ENCODE results near the gene MRO. TPM values are rescaled to one million over a fixed set of nuclear protein-coding genes. Genes with fewer than 3 reads are reported as not detected.
"Not testable (repeated sequence)": the region's sequence is repeated elsewhere in the genome, so short reads cannot be mapped to it uniquely, and the experiment has no call there.

Gene MRO
- 10 to 100 TPM; 11.5 to 20.9 TPM for total RNA-seq
- 1 to 10 TPM; 3.5 to 7.1 TPM for polyA plus RNA-seq (ENCODE audit: insufficient read length in 2 of 2)
- long read RNA-seq, donor 1, partial matches to known transcripts, result 13 of 26 reads
- long read RNA-seq, donor 1, other reads (novel, unspliced or antisense), result 13 of 26 reads
- long read RNA-seq, donor 2, result 0 reads
- long read RNA-seq, donor 3, result 0 reads
- long read RNA-seq, donor 4, result 0 reads

GRCh38 chr18:50819728-50820378 lies at the start of gene MRO:
TSS of gene MRO (minus strand) at chr18:50820016. CDS start at chr18:50809400, 10,616 bp downstream.
- 0% methylated on average over 19 of the region's 24 CpGs for WGBS (ENCODE audit: insufficient coverage)
- peaks cover 21% of the 10 kb centered on the region for H3K4me1 ChIP-seq (ENCODE audit: control insufficient read depth, insufficient read depth, low read length)
- DNase-seq (ENCODE audit: low read depth in 4 of 6, low spot score in 6 of 6), result peak; percentile 62 to 97 (median 77)

GRCh38 chr18:50869150-50869549 lies 49.3 kb upstream of the MRO start:
- DNase-seq (ENCODE audit: low read depth in 4 of 6, low spot score in 6 of 6), result no peak
- no peaks in the 10 kb centered on the region for H3K36me3 ChIP-seq (ENCODE audit: control insufficient read depth, insufficient read depth, low read length)
- no peaks in the 10 kb centered on the region for H3K4me1 ChIP-seq (ENCODE audit: control insufficient read depth, insufficient read depth, low read length)
- WGBS (ENCODE audit: insufficient coverage), result 95% methylated on average over 4 of the region's 4 CpGs
- no peak overlapping the region for H3K27ac ChIP-seq (ENCODE audit: low read depth, low read length)
- no peaks in the 10 kb centered on the region for H3K9me3 ChIP-seq (ENCODE audit: control insufficient read depth, insufficient read depth, low read length)
- no peak overlapping the region for H3K4me3 ChIP-seq (ENCODE audit: low read depth, low read length)
- H3K27me3 ChIP-seq (ENCODE audit: control insufficient read depth, insufficient read depth, low read length), result no peaks in the 10 kb centered on the region

More at GRCh38 chr18:50819728-50820378, at the start of gene MRO:
- Histone ChIP-seq H3K27ac (ENCODE audit: low read depth, low read length) (peak within 1 kb of the TSS; percentile 55), H3K27me3 (ENCODE audit: control insufficient read depth, insufficient read depth, low read length) (no peaks in the 10 kb centered on the region), H3K9me3 (ENCODE audit: control insufficient read depth, insufficient read depth, low read length) (no peaks in the 10 kb centered on the region), H3K36me3 (ENCODE audit: control insufficient read depth, insufficient read depth, low read length) (no peaks in the 10 kb centered on the region), H3K4me3 (ENCODE audit: low read depth, low read length) (peak within 1 kb of the TSS; percentile 42)

- Histone ChIP-seq H3K27me3 (ENCODE audit: control insufficient read depth, insufficient read depth, low read length) (no peaks in the 10 kb centered on the region), H3K4me1 (ENCODE audit: control insufficient read depth, insufficient read depth, low read length) (no peaks in the 10 kb centered on the region), H3K36me3 (ENCODE audit: control insufficient read depth, insufficient read depth, low read length) (no peaks in the 10 kb centered on the region), H3K9me3 (ENCODE audit: control insufficient read depth, insufficient read depth, low read length) (no peaks in the 10 kb centered on the region), H3K27ac (ENCODE audit: low read depth, low read length) (no peak overlapping the region), H3K4me3 (ENCODE audit: low read depth, low read length) (no peak overlapping the region)
- peak in 2 of 6 donors; percentile 13 for DNase-seq (ENCODE audit: low read depth in 4 of 6, low spot score in 6 of 6)
Measured at GRCh38 chr18:50866765-50867164, 46.9 kb upstream of the MRO start.

- no peaks in the 10 kb centered on the region for H3K4me1 ChIP-seq (ENCODE audit: control insufficient read depth, insufficient read depth, low read length)
- H3K27me3 ChIP-seq (ENCODE audit: control insufficient read depth, insufficient read depth, low read length), result no peaks in the 10 kb centered on the region
- H3K27ac ChIP-seq (ENCODE audit: low read depth, low read length), result no peak overlapping the region
- no peaks in the 10 kb centered on the region for H3K9me3 ChIP-seq (ENCODE audit: control insufficient read depth, insufficient read depth, low read length)
- H3K36me3 ChIP-seq (ENCODE audit: control insufficient read depth, insufficient read depth, low read length), result no peaks in the 10 kb centered on the region
- WGBS (ENCODE audit: insufficient coverage), result 33% methylated on average over 1 of the region's 4 CpGs
- no peak overlapping the region for H3K4me3 ChIP-seq (ENCODE audit: low read depth, low read length)
- DNase-seq (ENCODE audit: low read depth in 4 of 6, low spot score in 6 of 6), result no peak
Measured at GRCh38 chr18:50863840-50864375, 44.1 kb upstream of the MRO start.

- Histone ChIP-seq H3K4me3 (ENCODE audit: low read depth, low read length) (no peak overlapping the region), H3K4me1 (ENCODE audit: control insufficient read depth, insufficient read depth, low read length) (no peaks in the 10 kb centered on the region), H3K9me3 (ENCODE audit: control insufficient read depth, insufficient read depth, low read length) (no peaks in the 10 kb centered on the region), H3K36me3 (ENCODE audit: control insufficient read depth, insufficient read depth, low read length) (no peaks in the 10 kb centered on the region), H3K27me3 (ENCODE audit: control insufficient read depth, insufficient read depth, low read length) (no peaks in the 10 kb centered on the region), H3K27ac (ENCODE audit: low read depth, low read length) (no peak overlapping the region)
- WGBS (ENCODE audit: insufficient coverage), result 100% methylated on average over 2 of the region's 2 CpGs
- DNase-seq (ENCODE audit: low read depth in 4 of 6, low spot score in 6 of 6), result no peak
Measured at GRCh38 chr18:50862401-50862800, 42.6 kb upstream of the MRO start.

GRCh38 chr18:50861617-50862016 lies 41.8 kb upstream of the MRO start:
- no peaks in the 10 kb centered on the region for H3K4me1 ChIP-seq (ENCODE audit: control insufficient read depth, insufficient read depth, low read length)
- no peak for DNase-seq (ENCODE audit: low read depth in 4 of 6, low spot score in 6 of 6)
- H3K27me3 ChIP-seq (ENCODE audit: control insufficient read depth, insufficient read depth, low read length), result no peaks in the 10 kb centered on the region
- no peak overlapping the region for H3K27ac ChIP-seq (ENCODE audit: low read depth, low read length)
- H3K36me3 ChIP-seq (ENCODE audit: control insufficient read depth, insufficient read depth, low read length), result no peaks in the 10 kb centered on the region
- WGBS (ENCODE audit: insufficient coverage), result no CpG with 5 or more reads among the region's 1 CpG
- no peaks in the 10 kb centered on the region for H3K9me3 ChIP-seq (ENCODE audit: control insufficient read depth, insufficient read depth, low read length)
- H3K4me3 ChIP-seq (ENCODE audit: low read depth, low read length), result no peak overlapping the region

- Histone ChIP-seq H3K27me3 (ENCODE audit: control insufficient read depth, insufficient read depth, low read length) (no peaks in the 10 kb centered on the region), H3K4me3 (ENCODE audit: low read depth, low read length) (no peak overlapping the region), H3K9me3 (ENCODE audit: control insufficient read depth, insufficient read depth, low read length) (no peaks in the 10 kb centered on the region), H3K4me1 (ENCODE audit: control insufficient read depth, insufficient read depth, low read length) (no peaks in the 10 kb centered on the region), H3K36me3 (ENCODE audit: control insufficient read depth, insufficient read depth, low read length) (no peaks in the 10 kb centered on the region), H3K27ac (ENCODE audit: low read depth, low read length) (no peak overlapping the region)
- no peak for DNase-seq (ENCODE audit: low read depth in 4 of 6, low spot score in 6 of 6)
Measured at GRCh38 chr18:50859793-50860555, 40.2 kb upstream of the MRO start.

- WGBS (ENCODE audit: insufficient coverage), result 84% methylated on average over 3 of the region's 3 CpGs
- Histone ChIP-seq H3K4me1 (ENCODE audit: control insufficient read depth, insufficient read depth, low read length) (no peaks in the 10 kb centered on the region), H3K36me3 (ENCODE audit: control insufficient read depth, insufficient read depth, low read length) (no peaks in the 10 kb centered on the region), H3K9me3 (ENCODE audit: control insufficient read depth, insufficient read depth, low read length) (no peaks in the 10 kb centered on the region), H3K27ac (ENCODE audit: low read depth, low read length) (no peak overlapping the region), H3K27me3 (ENCODE audit: control insufficient read depth, insufficient read depth, low read length) (no peaks in the 10 kb centered on the region), H3K4me3 (ENCODE audit: low read depth, low read length) (no peak overlapping the region)
- DNase-seq (ENCODE audit: low read depth in 4 of 6, low spot score in 6 of 6), result no peak
Measured at GRCh38 chr18:50857694-50858093, 37.9 kb upstream of the MRO start.

GRCh38 chr18:50857166-50857565 lies 37.4 kb upstream of the MRO start:
- H3K27ac ChIP-seq (ENCODE audit: low read depth, low read length); H3K36me3 ChIP-seq (ENCODE audit: control insufficient read depth, insufficient read depth, low read length); DNase-seq (ENCODE audit: low read depth in 4 of 6, low spot score in 6 of 6); H3K9me3 ChIP-seq (ENCODE audit: control insufficient read depth, insufficient read depth, low read length); H3K27me3 ChIP-seq (ENCODE audit: control insufficient read depth, insufficient read depth, low read length); H3K4me3 ChIP-seq (ENCODE audit: low read depth, low read length); H3K4me1 ChIP-seq (ENCODE audit: control insufficient read depth, insufficient read depth, low read length): not testable (repeated sequence)
- WGBS (ENCODE audit: insufficient coverage), result 86% methylated on average over 3 of the region's 5 CpGs

Data from spinal cord (tissue), 10 donors.